ELR (cell line): ENCODE data around the gene GALR1.
A peak's percentile ranks its signal among the peaks of the same experiment; 100 is the strongest.
"Not testable (repeated sequence)": the region's sequence is repeated elsewhere in the genome, so short reads cannot be mapped to it uniquely, and the experiment has no call there.

Experiments
- DNase-seq: peaks from one replicate; pipeline ENCODE4 v3.0.0-alpha.2; 2015; ENCODE audit warnings: low read depth

Gene GALR1

GRCh38 chr18:77250926-77251729, 1.5 kb downstream of the GALR1 start:
- DNase-seq, result no peak

GRCh38 chr18:77251730-77252050, 2.0 kb downstream of the GALR1 start:
- DNase-seq, result no peak

- DNase-seq, result no peak
Observed at GRCh38 chr18:77254711-77255405, 5.2 kb downstream of the GALR1 start.

GRCh38 chr18:77255426-77256105, 5.9 kb downstream of the GALR1 start:
- DNase-seq, result no peak

GRCh38 chr18:77262643-77263465, 13.2 kb downstream of the GALR1 start:
- DNase-seq, result no peak

GRCh38 chr18:77263466-77263763, 13.8 kb downstream of the GALR1 start:
- DNase-seq, result no peak

- DNase-seq, result no peak
Observed at GRCh38 chr18:77267969-77268368, 18.3 kb downstream of the GALR1 start.

- DNase-seq, result no peak
Observed at GRCh38 chr18:77268456-77268855, 18.8 kb downstream of the GALR1 start.

GRCh38 chr18:77271576-77272481, 22.2 kb downstream of the GALR1 start:
- peak; percentile 47 for DNase-seq

GRCh38 chr18:77290841-77291240, 41.2 kb downstream of the GALR1 start:
- not testable (repeated sequence) for DNase-seq

GRCh38 chr18:77298172-77298571, 48.5 kb downstream of the GALR1 start:
- DNase-seq, result no peak

GRCh38 chr18:77299706-77300105, 50.1 kb downstream of the GALR1 start:
- no peak for DNase-seq

- DNase-seq, result no peak
Observed at GRCh38 chr18:77300579-77300978, 50.9 kb downstream of the GALR1 start.

- no peak for DNase-seq
Observed at GRCh38 chr18:77304268-77304667, 54.6 kb downstream of the GALR1 start.

GRCh38 chr18:77305676-77306075, 56.0 kb downstream of the GALR1 start:
- DNase-seq, result no peak

GRCh38 chr18:77308216-77308615, 58.6 kb downstream of the GALR1 start:
- no peak for DNase-seq

- no peak for DNase-seq
Observed at GRCh38 chr18:77314511-77314910, 64.9 kb downstream of the GALR1 start.

- no peak for DNase-seq
Observed at GRCh38 chr18:77314952-77315351, 65.3 kb downstream of the GALR1 start.

GRCh38 chr18:77316008-77316407, 66.4 kb downstream of the GALR1 start:
- DNase-seq, result no peak

- no peak for DNase-seq
Observed at GRCh38 chr18:77316641-77317040, 67.0 kb downstream of the GALR1 start.

GRCh38 chr18:77320971-77321559, 71.4 kb downstream of the GALR1 start:
- DNase-seq, result no peak
